Measurements from ENCODE around the gene ASB18. TPM values are rescaled to one million over a fixed set of nuclear protein-coding genes. Genes with fewer than 3 reads are reported as not detected.

ASB18 gene
- total RNA-seq, 1 experiment from 2014 or later, result 0.46 TPM

DNA sequence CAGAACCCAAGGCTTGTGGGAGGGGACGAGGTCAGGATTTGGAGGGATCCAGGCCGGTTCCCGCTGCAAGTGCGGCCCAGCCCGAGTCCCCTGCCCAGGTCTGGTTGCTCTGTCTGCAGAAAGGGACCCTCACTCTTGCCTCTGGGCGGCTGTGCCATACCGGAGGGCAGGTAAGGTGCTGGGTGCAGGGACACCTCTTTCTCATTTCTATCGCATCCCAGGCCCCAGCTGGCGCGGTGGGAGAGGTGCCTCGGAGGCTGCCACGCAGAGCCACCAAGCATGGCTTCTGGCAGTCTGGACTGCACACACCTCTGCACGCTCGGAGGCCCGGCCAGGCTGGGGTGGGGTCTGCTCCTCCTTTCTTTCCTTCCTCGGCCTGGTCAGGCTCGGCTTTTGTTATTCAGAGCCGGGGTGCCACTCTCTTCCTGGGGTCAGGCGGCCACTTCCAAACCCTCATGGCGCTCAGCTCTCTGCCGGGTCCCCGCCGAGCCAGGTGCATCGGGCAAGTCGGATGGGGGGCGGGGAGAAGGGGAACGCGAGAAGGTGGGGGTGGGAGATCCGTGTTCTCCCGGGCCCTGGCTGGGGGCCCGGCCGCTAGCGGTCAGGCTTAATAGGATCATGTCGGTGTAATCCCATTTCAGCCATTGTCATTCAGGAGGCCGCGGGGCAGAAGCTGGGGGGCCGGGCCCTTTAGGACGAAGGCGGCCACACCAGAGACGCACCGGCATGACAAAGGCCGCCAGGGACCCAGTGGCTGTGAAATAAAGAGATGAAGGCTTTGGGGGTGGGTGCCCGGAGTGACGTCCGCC lies 105.0 kb downstream of the ASB18 start:
- intact Hi-C loops (cut with micrococcal nuclease; ENCODE audit: unreplicated experiment), result no loop called here
- CTCF ChIA-PET, result no interaction called here
- no peak for DNase-seq
- H3K4me3 ChIP-seq, result no peak overlapping the region
- no peaks in the 10 kb centered on the region for H3K9me3 ChIP-seq (ENCODE audit: insufficient read depth, low read depth)
- no peaks in the 10 kb centered on the region for H3K27me3 ChIP-seq (ENCODE audit: insufficient read depth, low read depth)
- no peaks in the 10 kb centered on the region for H3K79me2 ChIP-seq (ENCODE audit: low read depth)
- no TSS peak for BruUV-seq (replicated peaks)
- H3K4me1 ChIP-seq (replicated peaks; ENCODE audit: insufficient read depth), result no peaks in the 10 kb centered on the region
- H4K20me1 ChIP-seq (ENCODE audit: insufficient read depth), result no peaks in the 10 kb centered on the region; the same call in 1 of the 2 replicates
- no peak overlapping the region for H3K4me2 ChIP-seq
- H2AFZ ChIP-seq, result no peak overlapping the region
- no peaks in the 10 kb centered on the region for H3K9me2 ChIP-seq (ENCODE audit: insufficient read depth)
- no peaks in the 10 kb centered on the region for H3F3A ChIP-seq (ENCODE audit: insufficient read depth, low read depth)
- TF ChIP-seq EZH2 (IDR thresholded peaks at IDR 0.05; ENCODE audit: low read depth), result no peak
- TF ChIP-seq, protein P1, sequence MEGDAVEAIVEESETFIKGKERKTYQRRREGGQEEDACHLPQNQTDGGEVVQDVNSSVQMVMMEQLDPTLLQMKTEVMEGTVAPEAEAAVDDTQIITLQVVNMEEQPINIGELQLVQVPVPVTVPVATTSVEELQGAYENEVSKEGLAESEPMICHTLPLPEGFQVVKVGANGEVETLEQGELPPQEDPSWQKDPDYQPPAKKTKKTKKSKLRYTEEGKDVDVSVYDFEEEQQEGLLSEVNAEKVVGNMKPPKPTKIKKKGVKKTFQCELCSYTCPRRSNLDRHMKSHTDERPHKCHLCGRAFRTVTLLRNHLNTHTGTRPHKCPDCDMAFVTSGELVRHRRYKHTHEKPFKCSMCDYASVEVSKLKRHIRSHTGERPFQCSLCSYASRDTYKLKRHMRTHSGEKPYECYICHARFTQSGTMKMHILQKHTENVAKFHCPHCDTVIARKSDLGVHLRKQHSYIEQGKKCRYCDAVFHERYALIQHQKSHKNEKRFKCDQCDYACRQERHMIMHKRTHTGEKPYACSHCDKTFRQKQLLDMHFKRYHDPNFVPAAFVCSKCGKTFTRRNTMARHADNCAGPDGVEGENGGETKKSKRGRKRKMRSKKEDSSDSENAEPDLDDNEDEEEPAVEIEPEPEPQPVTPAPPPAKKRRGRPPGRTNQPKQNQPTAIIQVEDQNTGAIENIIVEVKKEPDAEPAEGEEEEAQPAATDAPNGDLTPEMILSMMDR (conservative IDR thresholded peaks at IDR 0.05), result no peak
- H3K27ac ChIP-seq, result no peak overlapping the region
- H3K36me3 ChIP-seq (ENCODE audit: low read depth), result no peaks in the 10 kb centered on the region
- POLR2A ChIA-PET (ENCODE audit: unreplicated experiment), result no interaction called here

DNA sequence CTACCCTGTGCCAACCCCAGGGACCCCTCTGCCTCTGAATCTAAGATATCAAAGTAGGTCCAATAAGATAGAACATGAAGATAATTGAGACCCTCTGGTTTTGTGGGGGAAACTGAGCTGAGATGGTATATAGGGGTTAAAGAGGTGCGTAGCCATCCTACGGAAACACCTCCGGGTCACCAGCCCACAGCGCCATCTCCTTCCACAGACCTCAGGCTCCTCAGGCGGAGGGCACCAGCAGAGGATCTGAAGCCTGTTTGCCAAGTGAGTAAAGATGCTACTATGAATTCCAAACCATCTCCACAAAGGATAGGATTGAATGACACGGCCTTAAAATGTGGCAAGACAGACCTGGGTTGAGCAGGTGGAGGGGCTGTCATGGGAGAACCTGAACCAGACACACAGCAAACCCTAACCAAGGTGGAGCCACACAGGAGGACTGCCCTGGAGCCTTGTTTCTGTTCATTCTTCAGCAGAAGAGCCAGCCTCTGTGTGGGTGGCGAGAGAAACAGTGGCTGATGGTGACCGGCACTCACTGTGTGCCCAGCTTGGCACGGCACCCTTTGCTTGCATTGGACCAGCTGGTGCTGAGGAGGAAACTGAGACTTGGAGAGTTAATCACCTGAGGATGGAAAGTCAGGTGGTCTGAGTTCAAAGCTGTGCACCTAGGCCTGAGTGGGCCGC lies 106.2 kb downstream of the ASB18 start:
- intact Hi-C loops (cut with micrococcal nuclease; ENCODE audit: unreplicated experiment), result no loop called here
- Histone ChIP-seq H3K4me1 (replicated peaks; ENCODE audit: insufficient read depth) (no peaks in the 10 kb centered on the region), H3K27ac (no peak overlapping the region), H2AFZ (no peak overlapping the region), H3K79me2 (ENCODE audit: low read depth) (no peaks in the 10 kb centered on the region), H4K20me1 (ENCODE audit: insufficient read depth) (no peaks in the 10 kb centered on the region; the same call in 1 of the 2 replicates), H3K27me3 (ENCODE audit: insufficient read depth, low read depth) (no peaks in the 10 kb centered on the region), H3K36me3 (ENCODE audit: low read depth) (no peaks in the 10 kb centered on the region), H3K9me3 (ENCODE audit: insufficient read depth, low read depth) (no peaks in the 10 kb centered on the region), H3K9me2 (ENCODE audit: insufficient read depth) (no peaks in the 10 kb centered on the region), H3F3A (ENCODE audit: insufficient read depth, low read depth) (no peaks in the 10 kb centered on the region), H3K4me3 (no peak overlapping the region), H3K4me2 (no peak overlapping the region)
- ChIA-PET POLR2A (ENCODE audit: unreplicated experiment) (no interaction called here), CTCF (no interaction called here)
- no TSS peak for BruUV-seq (replicated peaks)
- DNase-seq, result no peak
- no peak for TF ChIP-seq EZH2 (IDR thresholded peaks at IDR 0.05; ENCODE audit: low read depth)
- TF ChIP-seq, protein P1 (conservative IDR thresholded peaks at IDR 0.05), result no peak

DNA sequence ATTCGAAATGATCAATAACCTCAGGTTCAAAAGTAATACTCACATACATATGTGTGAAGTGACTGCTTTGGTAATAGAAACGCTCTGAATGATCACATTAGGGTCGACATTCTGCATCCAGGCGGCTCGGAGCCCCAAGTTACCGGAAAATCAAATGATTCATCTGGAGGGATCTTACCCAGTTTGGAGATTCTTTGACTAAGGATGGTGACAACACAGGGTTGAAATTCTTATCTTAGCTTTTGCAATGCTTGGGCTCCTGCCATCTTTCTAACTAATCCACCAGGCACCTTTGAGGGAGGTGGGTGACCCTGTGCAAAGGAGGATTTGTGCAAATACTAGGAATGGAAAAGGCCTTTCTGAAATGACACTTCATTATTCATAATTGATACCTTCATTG lies 106.8 kb downstream of the ASB18 start:
- ChIA-PET CTCF (no interaction called here), POLR2A (ENCODE audit: unreplicated experiment) (no interaction called here)
- no peak for TF ChIP-seq EZH2 (IDR thresholded peaks at IDR 0.05; ENCODE audit: low read depth)
- TF ChIP-seq, protein P1 (conservative IDR thresholded peaks at IDR 0.05), result no peak
- no TSS peak for BruUV-seq (replicated peaks)
- Histone ChIP-seq H3K4me3 (no peak overlapping the region), H3K79me2 (ENCODE audit: low read depth) (no peaks in the 10 kb centered on the region), H4K20me1 (ENCODE audit: insufficient read depth) (no peaks in the 10 kb centered on the region), H3K9me3 (ENCODE audit: insufficient read depth, low read depth) (no peaks in the 10 kb centered on the region), H3K9me2 (ENCODE audit: insufficient read depth) (no peaks in the 10 kb centered on the region), H2AFZ (no peak overlapping the region), H3K4me1 (replicated peaks; ENCODE audit: insufficient read depth) (no peaks in the 10 kb centered on the region), H3K27ac (no peak overlapping the region), H3K36me3 (ENCODE audit: low read depth) (no peaks in the 10 kb centered on the region), H3K4me2 (no peak overlapping the region), H3F3A (ENCODE audit: insufficient read depth, low read depth) (no peaks in the 10 kb centered on the region), H3K27me3 (ENCODE audit: insufficient read depth, low read depth) (no peaks in the 10 kb centered on the region)
- intact Hi-C loops (cut with micrococcal nuclease; ENCODE audit: unreplicated experiment), result no loop called here
- DNase-seq, result no peak
